ENCODE measurements around the gene CCDC102A.
"Not testable (repeated sequence)": the region's sequence is repeated elsewhere in the genome, so short reads cannot be mapped to it uniquely, and the experiment has no call there.

The CCDC102A gene

DNA sequence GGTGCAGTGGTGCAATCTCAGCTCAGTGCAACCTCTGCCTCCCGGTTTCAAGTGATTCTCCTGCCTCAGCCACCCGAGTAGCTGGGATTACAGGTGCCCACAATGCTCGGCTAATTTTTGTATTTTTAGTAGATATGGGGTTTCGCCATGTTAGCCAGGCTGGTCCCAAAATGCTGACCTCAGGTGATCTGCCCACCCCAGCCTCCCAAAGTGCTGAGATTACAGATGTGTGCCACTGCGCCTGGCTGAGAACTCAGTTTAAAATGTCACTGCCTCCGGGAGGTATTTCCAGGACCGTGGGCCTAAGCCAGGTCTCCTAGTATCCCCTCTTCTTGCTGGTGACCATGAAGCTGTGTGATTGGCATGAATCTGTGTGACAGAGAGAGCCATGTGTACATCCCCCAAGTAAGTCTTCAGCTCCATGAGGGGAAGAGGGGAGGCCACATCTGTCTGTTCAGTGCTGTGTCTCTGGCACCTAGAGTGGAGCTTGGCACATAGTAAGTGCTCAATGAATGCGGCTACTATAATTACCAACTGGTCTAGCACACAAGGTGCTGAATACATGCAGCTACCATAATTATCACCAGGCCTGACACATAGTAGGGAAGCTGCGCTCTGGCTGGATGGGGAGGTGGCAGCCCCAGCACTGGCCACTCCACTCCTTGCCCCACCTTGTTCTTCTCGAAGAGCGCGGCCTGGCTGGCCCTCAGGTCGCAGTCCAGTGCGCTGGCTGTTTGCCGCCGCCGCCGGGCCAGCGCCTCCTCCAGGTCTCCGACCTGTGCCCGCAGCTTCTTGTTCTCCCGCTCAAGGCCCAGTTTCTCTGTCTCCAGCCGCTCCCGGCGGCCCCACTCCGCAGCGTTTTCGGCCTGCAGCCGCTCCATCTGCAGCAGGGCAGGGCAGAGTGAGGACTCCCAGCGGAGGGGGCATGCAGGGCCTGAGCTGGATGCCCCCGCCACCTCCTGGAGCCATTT lies 18.7 kb downstream of the CCDC102A start:
- no peak for DNase-seq

DNA sequence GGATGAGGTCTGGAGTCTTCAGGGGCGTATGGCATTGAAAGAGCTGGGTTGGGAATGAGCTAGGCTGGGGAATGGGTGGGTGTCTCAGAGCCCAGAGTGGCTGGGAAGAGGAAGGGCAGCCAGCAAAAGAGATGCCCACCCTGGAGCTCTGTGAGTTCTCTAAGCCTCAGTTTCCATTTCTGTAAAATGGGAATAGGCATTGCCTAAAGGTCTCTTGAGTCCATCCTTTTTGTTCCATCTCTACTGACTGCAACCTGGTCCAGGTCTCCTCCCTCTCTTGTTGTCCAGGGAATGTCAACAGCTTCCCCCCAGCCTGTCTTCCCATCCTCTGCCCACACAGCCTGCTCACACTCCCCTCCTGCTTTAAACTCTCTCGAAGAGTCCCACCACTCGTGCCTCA lies 19.6 kb downstream of the CCDC102A start:
- DNase-seq, result no peak

DNA sequence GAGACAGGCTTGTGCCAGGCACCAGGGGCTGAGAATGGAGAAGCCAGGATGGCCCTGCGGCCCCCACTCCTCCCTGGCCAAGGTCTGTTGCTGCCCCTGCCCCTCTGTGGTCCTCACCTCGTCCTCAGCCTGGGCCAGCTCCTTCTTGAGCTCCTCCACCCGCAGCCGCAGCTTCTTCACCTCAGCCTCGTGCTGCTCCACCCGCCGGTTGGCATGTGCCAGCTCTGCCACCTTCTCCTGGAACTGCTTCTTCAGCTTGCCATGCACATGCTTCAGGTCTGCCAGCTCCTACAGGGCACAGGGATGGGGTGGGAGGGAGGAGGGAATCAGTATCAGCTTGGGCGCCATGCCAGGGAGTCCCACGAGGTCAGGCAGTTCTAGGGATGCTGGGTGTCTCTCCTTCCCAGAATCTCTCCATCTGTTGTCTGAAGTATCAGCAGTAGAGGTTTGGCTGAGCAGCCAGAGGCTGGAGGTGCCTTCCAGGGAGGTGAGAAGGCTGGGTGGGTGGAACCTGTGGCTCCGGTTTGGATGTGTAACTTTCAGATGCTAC lies 20.1 kb downstream of the CCDC102A start:
- DNase-seq, result no peak

DNA sequence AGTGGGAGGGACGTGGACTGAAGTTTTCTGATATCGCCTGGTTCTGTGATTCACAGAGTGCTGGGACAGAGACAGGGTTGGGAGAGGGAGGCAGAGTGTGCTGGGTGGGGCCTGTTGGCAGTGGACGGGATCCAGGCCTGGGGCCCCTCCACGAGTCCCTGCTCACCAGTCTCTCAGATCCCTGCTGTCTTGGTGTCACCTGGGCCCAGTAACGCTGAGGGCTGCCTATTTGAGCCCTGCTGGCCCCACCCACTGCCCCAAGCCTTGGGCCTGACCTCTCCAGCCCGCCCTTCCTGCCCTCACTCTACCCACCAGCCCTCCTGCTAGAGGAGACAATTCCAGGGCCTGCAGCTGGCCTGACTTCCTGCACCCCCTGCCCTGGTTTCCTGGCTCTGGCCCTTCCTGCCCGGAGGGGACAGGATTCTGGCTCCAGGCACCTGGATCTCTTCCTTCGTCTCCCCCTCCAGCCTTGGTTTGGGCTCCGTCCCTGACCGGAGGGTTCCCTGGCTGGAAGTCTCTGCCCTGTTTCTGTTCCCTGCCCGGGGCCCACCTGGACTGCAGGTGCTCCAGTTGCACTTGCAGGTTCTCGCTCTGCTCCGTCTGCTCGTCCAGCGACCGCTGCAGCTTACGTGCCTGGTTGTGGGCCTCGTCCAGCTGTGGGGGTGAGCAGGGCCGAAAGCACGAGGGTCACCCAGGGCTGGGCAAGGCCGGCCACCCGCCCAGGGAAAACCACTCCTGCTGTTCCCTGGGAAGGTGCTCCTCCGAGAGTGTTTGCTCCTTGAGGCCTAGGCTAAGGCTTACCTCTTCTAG lies 21.4 kb downstream of the CCDC102A start:
- DNase-seq, result no peak

DNA sequence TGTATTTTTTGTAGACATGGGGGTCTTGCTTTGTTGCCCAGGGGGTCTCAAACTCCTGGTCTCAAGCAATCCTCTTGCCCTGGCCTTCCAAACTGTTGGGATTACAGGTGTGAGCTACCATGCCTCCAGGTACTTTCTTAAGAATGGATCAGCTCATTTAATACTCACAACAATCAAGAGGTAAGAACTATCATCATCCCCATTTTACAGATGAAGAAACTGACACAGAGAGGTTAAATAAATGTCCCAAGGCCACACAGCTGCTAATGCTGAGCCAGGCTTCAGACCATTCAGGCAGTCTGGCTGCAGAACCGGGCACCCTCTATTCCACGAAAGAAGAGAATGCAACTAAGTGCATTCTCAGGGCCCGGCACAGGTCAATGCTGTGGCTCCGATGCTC lies 22.0 kb downstream of the CCDC102A start:
- no peak for DNase-seq

DNA sequence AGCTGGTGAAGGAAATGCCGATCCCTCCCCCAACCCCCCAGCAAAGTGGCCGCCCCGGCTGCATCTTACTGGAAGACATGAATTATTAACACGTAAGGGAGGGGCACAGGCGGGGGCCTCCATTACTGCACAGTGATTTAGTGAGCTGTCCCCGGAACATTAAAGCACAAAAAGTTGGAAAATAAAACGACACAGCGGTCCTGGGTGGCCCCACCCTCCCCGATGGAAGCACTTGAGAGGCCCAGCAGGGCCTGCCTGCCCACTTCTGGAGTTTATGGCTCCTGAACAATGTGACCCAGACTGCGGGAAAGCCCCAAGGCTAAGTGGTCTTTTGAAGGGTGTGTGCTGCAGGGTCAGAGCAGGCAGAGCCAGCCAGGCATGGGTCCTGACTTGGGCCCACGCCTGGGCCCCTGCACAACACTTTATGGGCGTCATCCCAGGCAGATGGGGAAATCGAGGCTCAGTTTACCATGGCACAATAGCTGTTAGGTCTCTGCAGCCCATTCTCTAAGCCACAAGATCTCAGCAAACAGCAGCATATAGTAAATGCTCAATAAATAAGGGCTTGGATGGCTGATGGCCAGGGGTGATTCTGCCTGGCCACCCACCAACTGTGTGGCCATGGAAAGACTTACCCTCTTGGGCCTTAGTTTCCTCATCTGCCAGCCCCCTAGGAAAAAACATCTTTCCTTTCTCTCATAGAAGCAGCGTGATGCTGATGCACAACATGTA lies 22.8 kb downstream of the CCDC102A start:
- DNase-seq, result no peak

DNA sequence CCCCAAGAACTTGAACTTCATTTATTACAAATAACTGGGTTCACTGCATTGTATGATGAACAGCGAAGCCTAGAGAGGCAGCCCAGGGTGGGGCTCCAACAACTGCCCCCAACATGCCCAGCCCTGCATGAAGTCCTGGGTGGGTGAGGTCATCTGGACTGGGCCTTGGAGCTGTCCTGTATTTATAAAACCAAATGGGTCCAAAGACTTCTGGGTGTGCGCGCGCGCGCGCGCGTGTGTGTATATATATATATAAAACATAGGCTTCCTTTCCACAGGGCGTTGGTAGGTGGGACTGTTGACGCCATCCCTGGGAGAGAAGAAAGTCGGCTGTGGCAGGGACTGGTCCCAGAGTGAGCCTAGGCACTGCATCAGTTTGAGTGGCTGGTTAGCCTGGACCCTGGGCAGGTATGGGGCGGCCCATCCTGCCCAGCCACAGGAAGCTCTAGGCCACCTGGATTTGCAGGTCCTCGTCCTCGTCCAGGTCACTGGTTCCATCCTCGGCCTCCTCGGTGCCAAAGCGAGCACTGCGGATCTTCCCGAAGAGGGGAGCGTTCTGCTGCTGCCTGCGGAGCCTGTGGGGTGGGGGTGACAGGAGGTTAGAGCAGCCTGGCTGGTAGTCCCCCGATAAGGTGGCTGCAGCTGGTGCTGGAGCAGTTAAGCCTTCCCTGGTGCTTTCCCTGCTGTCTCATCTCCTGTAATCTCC lies 23.9 kb downstream of the CCDC102A start:
- no peak for DNase-seq

DNA sequence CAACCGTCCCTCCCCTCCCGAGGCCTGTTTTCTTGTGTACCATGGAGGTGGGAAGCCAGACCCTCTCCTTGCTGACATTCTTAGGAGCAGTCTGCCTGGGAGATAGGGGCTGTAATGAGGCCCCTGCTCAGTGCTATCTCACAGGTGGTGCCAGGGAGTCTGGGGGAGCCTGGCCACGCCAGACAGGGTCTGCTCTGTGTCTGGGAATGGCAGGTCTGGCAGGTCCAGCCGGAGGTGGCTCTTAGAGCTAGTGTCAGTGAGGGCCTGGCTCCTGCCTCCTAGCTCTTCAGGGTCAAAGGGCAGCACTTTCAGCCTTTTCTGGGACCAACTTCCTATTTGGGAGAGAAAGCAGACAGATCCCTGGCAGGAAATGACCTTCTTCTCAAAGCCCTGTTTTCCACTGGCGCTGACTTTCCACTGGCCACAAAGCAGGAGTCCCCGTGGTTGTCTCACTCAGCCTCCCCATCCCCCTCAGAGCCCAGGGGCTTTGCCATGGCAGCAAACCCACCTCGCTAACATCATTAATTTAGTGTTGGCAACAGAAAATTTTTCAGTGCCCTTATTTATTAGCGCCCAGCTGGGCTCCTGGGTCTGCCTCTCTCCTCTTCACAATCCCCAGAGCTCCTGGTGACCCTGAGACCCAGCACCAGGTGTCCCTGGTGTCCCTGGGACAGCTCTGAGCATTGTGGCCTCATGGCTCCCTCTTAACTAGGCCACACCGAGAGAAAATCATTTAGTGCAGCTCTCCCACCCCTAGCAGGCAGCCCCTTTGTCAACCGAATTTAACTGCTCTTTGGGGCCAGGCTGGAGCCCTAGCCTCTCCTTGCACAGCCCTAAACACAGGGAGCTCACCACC lies 26.1 kb downstream of the CCDC102A start:
- no peak for DNase-seq

DNA sequence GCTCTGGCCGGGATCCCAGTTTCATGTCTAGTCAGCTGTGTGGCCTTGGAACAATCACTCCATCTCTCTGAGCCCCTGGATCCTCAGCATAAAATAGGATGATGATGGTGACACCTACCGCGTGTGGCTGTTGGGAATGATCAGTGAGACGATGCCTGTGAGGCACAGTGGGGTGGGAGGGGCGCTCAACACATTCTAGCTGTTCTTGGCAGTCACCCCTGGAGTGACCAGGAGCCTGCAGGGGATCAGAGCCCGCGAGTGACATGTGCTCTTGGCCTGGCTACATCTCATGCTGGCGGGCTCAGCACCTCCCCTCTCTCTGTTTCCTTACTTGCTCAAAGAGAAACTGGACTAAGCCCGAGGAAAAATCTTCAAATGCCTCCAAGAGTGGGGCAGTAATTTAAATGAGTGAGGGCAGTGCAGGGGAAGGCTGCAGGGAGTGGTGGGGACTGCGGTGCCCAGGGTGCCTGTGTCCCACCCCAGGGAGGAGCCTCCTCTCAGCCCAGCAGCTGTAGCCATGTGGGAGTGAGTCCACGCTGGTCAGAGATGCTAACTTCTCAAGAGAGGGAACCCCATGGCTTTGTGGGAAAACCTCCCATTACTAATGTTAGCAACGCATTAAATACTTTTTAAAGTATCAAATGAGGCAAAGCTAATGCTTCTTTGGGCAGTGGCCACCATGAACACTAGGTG lies 27.0 kb downstream of the CCDC102A start:
- no peak for DNase-seq

DNA sequence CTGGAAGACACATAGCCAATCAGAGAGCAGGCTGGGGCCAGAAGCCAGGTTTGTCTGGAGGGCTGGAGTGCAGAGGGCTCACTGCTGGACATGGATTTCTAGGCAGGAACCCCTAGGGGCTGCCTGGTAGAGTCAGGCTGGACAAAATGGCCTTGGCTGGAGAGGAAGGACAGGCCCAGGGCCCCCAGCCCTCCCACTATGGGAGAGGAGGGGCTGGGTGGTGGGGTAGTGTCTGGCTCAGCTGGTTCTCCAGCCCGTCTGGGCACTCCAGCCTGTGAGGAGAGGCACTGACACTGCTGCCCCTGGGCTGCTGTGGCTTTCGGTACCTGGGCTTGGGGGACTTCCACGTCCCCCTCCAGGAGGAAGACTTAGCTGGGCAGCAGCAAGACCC lies 28.3 kb downstream of the CCDC102A start:
- DNase-seq, result no peak

DNA sequence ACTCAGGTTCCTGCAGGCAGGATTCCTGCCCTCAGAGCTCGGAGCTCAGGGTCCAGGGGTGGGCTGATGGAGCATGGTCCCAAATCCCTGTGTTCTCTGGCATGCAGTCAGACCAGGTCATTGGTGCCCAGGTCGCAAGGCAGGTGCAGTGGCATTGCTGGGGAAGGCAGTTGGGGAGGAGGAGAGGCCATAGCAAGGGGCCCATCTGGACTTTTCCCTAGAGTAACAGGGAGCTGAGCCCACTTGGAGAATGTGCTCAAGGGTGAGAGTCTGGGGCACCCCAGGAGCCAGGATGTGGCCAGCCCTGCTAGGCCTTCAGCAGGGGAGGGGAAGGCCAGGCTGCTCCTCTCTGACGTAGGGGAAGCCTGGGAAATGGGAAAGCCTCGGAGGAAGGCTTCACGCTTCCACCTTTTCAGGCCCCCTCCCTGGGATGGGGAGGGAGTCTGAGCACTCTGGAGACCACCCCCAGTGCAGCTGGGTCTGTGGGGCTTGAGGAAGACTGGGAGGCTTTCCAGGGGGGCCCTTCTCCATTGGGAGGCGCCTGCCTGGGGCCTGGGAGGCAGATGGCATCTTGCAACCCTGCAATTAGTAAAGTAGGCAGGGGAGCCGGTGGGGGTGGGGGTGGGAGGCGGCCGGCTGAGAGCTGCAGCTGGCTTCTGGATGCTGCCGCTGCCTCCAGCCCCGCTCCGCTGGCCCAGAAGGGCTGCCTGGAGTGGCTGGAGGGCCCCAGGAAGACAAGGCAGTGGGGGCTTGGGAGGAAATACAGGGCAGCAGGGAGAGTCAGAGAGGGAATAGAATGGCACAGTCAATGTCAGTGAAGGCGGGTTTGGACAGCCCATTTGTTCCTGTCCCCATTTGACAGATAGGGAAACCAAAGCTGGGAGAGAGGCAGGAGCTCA lies 29.0 kb downstream of the CCDC102A start:
- DNase-seq, result no peak

DNA sequence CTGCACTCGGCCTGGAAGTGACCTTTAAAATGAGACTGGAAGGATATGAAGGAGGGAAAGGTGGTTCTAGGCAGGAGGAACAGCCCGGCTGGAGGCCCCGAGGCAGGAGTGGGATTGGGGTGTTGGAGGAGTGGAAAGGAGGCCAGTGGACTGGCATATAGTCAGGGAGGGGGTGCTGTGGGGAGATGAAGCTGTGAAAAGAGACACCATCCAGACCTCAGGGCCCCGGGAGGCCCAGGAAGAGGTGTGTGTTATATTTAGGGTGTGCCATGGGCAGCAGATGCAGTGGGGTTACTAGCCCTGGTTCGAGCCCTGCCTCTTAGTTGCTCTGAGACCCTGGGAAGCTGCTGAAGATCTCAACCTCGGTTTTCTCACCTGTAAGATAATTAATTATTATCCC lies 31.2 kb downstream of the CCDC102A start:
- no peak for DNase-seq

DNA sequence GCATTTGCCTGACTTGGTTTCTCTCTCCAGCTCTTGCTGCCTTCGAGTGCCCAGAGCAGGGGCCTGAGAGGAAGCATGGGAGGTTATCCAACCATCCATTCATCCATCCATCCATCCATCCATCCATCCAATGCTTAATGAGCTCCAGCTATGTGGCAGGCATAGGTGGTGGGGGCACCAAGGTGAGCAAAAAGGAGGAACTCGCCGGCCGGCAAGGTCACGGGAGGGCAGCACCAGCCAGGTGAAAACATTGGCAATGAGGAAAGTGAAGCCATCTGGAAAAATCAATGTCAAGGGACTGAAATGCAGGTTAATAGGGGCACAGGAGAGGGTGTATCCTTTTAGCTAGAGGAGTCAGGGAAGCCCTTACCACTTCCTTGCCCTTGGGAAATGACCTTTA lies 31.9 kb downstream of the CCDC102A start:
- no peak for DNase-seq

DNA sequence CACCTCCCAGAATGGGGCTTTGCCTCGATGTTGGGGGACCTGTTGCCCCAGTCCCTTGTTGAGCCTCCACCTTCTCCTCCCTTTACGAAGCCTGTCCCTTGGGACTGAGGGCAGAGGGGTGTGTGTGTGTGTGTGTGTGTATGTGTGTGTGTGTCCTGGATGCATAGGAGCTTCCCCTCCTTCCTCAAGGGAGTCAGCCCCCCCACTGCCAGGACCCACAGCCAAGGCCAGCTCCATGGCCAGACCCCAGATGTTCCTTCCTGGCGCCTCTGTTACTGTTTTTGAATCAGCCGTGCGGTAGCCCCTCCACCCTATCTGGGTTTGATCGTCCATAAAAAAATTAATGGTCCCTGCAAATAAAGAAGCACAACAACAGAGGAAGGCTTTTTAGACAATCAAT lies 32.4 kb downstream of the CCDC102A start:
- DNase-seq, result no peak

DNA sequence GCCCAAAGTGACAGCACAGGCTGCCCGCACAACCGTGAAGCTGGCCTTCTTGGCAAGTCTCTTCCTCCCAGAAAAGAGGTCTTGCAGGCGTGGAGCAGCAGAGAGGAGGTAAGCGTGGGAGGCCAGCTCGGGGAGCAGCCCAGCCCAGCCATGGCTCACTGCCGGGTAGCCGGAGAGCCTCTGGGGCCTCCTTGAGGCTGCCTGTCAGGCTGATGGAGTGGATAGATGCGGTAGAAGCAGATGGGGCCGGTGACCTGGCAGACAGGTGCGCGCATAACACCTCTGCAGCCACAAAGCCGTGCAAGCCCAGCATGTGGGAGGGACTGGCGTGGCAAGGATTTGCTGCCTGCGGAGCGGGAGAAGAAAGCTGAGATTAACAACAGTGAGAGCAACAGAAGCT lies 33.0 kb downstream of the CCDC102A start:
- no peak for DNase-seq

DNA sequence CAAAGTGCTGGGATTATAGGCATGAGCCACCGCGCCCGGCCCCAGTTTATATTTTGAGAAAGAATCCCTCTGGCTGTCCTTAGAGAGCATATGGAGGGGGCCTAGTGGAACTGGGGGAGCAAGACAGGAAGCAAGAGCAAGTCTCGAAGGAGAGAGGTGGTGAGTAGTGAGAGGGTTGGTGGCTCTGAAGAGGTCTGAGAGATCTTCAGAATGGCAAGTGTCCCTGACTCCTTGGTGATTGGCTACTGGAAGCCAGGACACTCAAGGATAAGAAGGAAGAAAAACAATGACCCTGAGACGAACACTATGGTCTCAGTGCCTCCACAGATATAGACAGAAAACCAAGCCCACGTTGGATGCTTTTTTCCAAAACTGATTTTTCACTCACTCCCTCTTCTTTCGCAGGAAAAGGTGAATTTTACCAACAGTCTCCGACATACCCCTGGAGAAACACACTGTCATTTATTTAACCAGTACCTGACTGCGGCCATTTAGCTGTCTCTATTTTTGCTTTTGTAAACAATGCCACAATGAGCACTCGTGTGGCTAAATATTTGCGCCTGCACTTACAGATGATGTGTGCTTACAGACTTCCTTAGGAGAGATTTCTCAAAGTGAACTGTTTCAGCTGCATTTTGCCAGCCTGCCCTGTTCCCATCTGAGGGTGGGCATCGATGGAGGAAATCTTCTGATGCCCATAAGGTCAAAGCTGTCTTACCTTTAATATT lies 34.2 kb downstream of the CCDC102A start:
- no peak for DNase-seq

DNA sequence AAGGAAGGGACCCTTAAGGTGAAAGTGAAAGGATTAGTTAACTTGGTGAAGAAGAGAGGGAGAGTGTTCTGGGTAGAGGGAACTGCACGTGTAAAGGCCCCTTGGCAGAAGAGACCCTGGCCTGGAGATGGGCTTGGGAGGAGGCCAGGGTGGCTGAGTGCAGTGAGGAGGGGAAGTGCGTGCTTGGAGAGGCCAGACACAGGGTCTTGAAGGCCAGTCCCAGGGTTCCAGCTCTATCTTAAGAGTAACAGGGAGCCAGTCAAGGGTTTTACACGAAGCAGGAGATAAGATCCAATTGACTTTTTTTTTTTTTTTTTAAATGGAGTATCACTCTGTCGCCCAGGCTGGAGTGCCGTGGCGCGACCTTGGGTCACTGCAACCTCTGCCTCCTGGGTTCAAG lies 34.9 kb downstream of the CCDC102A start:
- no peak for DNase-seq

DNA sequence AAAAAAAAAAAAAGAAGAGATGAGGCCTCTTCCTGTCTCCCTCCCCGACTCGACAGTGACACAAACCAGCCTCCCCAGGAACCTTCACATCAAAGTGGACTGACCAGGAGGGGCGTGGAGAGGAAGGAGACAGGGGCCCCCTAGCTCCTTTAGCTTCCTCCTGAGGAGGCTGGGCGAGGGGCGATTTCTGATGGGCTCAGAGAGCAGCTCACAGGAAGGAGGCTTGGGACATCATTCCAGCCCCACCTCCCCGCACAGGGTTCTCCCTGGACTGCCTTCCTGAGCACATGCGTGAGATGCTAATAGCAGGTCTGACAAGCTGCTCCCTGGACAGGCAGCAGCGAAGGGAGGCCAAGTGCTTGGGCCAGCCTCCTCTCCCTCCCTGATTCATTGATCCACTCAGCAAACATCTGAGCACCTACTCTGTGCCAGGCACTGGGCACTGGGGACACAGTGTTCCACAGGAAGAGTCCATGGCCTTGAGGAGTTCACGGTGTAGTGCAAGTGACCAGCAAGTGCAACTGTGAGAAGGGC lies 35.7 kb downstream of the CCDC102A start:
- DNase-seq, result peak; percentile 12

DNA sequence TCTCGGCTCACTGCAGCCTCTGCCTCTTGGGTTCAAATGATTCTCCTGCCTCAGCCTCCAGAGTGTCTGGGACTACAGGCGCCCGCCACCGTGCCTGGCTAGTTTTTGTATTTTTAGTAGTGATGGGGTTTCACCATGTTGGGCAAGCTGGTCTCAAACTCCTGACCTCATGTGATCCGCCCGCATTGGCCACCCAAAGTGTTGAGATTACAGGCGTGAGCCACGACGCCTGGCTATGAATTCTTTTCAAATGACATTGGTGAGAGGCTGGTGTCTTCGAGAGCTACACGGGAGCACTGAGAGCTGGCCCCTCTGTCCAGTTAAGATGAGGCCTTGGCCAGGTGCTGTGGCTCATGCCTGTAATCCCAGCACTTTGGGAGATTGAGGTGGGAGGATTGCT lies 36.4 kb downstream of the CCDC102A start:
- DNase-seq, result not testable (repeated sequence)
